Activated CD4-positive, alpha-beta memory T cell treated with anti-CD3 and anti-CD28 coated beads for 36 hours (primary cell): ENCODE results near the gene SNTA1. TPM values are rescaled to one million over a fixed set of nuclear protein-coding genes. Genes with fewer than 3 reads are reported as not detected.
"Not testable (repeated sequence)": the region's sequence is repeated elsewhere in the genome, so short reads cannot be mapped to it uniquely, and the experiment has no call there.

ENCODE experiments used
- CTCF ChIA-PET: fragments of 350-600 bp; sonication (Branson Sonifier 250); formaldehyde crosslinking; loops from one replicate; lab custom pipeline; 2021; ENCODE audit warnings: antibody characterized with exemption, inconsistent platforms; lab: Charles Lee
- POLR2A ChIA-PET: fragments of 350-600 bp; sonication (Branson Sonifier 250); formaldehyde crosslinking; loops from one replicate; lab custom pipeline; 2021; ENCODE audit warnings: antibody characterized with exemption; lab: Charles Lee
- DNase-seq: peaks from one replicate; pipeline ENCODE4 v3.0.0-alpha.2; 2020
- H3K27ac Mint-ChIP-seq: one replicate; pipeline ENCODE4 v1.8.0; 2021; ENCODE audit warnings: mixed read lengths
- H3K27me3 Mint-ChIP-seq: one replicate; pipeline ENCODE4 v1.8.0; 2021; ENCODE audit warnings: mixed read lengths
- H3K36me3 Mint-ChIP-seq: one replicate; pipeline ENCODE4 v1.8.0; 2021; ENCODE audit warnings: mixed read lengths
- H3K4me1 Mint-ChIP-seq: one replicate; pipeline ENCODE4 v1.8.0; 2021; ENCODE audit warnings: low read depth, mixed read lengths
- H3K4me3 Mint-ChIP-seq: one replicate; pipeline ENCODE4 v1.8.0; 2021; ENCODE audit warnings: mild to moderate bottlenecking, mixed read lengths
- H3K9me3 Mint-ChIP-seq: one replicate; pipeline ENCODE4 v1.8.0; 2021; ENCODE audit warnings: mixed read lengths
- intact Hi-C: fragments of 100-400 bp; cut with micrococcal nuclease; formaldehyde crosslinking; loops from one replicate; pipeline ENCODE4 v1.15.1; 2023
- total RNA-seq, 2 experiments: library from RNA; stranded (reverse); gene quantifications; one replicate each; pipeline ENCODE4 v1.2.3, GENCODE V29; 2021

The SNTA1 gene
- total RNA-seq, 2 experiments from 2014 or later: 5.6 to 5.7 TPM

DNA sequence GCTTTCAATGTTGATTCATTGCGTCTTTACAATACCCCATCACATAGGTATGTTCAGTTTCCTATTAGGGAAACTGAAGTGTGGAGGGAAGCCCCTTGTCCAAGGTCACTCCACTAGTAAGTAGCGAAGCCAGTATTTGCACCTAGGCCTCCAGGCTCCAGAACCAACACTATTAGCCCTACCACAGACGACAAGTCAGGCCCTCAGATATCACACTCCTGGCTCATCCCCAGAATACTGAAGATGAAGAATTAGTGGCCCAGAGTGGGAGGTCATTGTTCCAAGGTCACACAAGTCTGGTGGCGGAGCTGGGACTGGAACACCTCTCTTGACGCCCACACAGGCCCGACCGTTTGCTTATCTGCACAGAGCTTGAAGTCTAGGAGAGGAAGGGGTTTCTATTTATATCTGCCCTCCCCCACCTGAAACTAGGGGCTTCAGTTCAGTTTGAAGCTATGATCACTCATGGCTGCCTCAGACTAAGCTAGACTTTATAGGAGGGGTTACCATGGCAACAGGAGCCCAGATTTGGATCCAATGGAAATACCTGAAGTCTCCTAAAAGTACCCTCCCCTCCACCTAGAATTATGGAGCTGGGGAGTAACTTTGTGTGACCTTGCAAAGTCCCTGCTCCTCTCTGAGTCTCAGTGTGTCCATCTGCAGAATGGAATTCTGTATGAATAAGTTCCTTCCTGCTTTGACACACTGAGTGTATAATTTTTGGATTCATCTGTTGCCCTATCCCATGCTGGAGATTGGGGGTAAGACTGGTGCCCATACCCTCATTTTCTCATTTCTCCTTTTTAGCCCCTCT is 2.2 kb downstream of the SNTA1 start:
- Mint-ChIP-seq H3K4me1 (peaks cover 17% of the 10 kb centered on the region), H3K4me3 (no peak overlapping the region), H3K36me3 (no peaks in the 10 kb centered on the region), H3K9me3 (no peaks in the 10 kb centered on the region), H3K27ac (no peak overlapping the region), H3K27me3 (no peaks in the 10 kb centered on the region)
- intact Hi-C loops: loop anchor here (5.0 kb wide), 2 partner anchors 226 to 291 kb away; partner anchors contain the start of genes ACTL10 and ZNF341
- ChIA-PET POLR2A (interaction anchor here (0.5 kb wide), 1 partner anchor 50 kb away, joined by 3 read pairs; no protein-coding TSS in a partner anchor), CTCF (no interaction called here)
- DNase-seq: no peak

- H3K9me3 Mint-ChIP-seq, DNase-seq, H3K4me3 Mint-ChIP-seq, CTCF ChIA-PET, H3K36me3 Mint-ChIP-seq, H3K27ac Mint-ChIP-seq, H3K27me3 Mint-ChIP-seq, POLR2A ChIA-PET: not testable (repeated sequence)
- H3K4me1 Mint-ChIP-seq: peaks cover 17% of the 10 kb centered on the region
- intact Hi-C loops: loop anchor here (5.0 kb wide), 2 partner anchors 227 to 292 kb away; partner anchors contain the start of genes ACTL10 and ZNF341
These were observed 3.0 kb downstream of the SNTA1 start for GRCh38 chr20:33440562-33440961.

GRCh38 chr20:33438481-33438880 is 5.1 kb downstream of the SNTA1 start:
- CTCF ChIA-PET: interaction anchor here (0.9 to 1.4 kb wide), 2 partner anchors 19 to 229 kb away, joined by 3 to 5 read pairs; no protein-coding TSS in a partner anchor

GRCh38 chr20:33437141-33437911 is 6.2 kb downstream of the SNTA1 start:
- H3K9me3 Mint-ChIP-seq: no peaks in the 10 kb centered on the region
- intact Hi-C loops: no loop called here
- ChIA-PET CTCF (no interaction called here), POLR2A (no interaction called here)
- no peak overlapping the region for H3K4me3 Mint-ChIP-seq
- no peaks in the 10 kb centered on the region for H3K27me3 Mint-ChIP-seq
- no peak overlapping the region for H3K27ac Mint-ChIP-seq
- no peaks in the 10 kb centered on the region for H3K4me1 Mint-ChIP-seq
- H3K36me3 Mint-ChIP-seq: no peaks in the 10 kb centered on the region
- DNase-seq: no peak

More at GRCh38 chr20:33438481-33438880, 5.1 kb downstream of the SNTA1 start:
- H3K36me3 Mint-ChIP-seq: no peaks in the 10 kb centered on the region
- DNase-seq: no peak
- H3K27me3 Mint-ChIP-seq: no peaks in the 10 kb centered on the region
- intact Hi-C loops: no loop called here
- H3K4me3 Mint-ChIP-seq: no peak overlapping the region
- no peaks in the 10 kb centered on the region for H3K9me3 Mint-ChIP-seq
- H3K27ac Mint-ChIP-seq: no peak overlapping the region
- POLR2A ChIA-PET: no interaction called here
- peaks cover 7% of the 10 kb centered on the region for H3K4me1 Mint-ChIP-seq

- no peaks in the 10 kb centered on the region for H3K4me1 Mint-ChIP-seq
- no peaks in the 10 kb centered on the region for H3K9me3 Mint-ChIP-seq
- H3K27me3 Mint-ChIP-seq: no peaks in the 10 kb centered on the region
- H3K27ac Mint-ChIP-seq: no peak overlapping the region
- no peak for DNase-seq
- H3K4me3 Mint-ChIP-seq: no peak overlapping the region
- POLR2A ChIA-PET: no interaction called here
- intact Hi-C loops: no loop called here
- no peaks in the 10 kb centered on the region for H3K36me3 Mint-ChIP-seq
- CTCF ChIA-PET: no interaction called here
These were observed 9.1 kb downstream of the SNTA1 start for GRCh38 chr20:33434434-33434833.

- Mint-ChIP-seq H3K27me3 (no peaks in the 10 kb centered on the region), H3K4me1 (no peaks in the 10 kb centered on the region), H3K9me3 (no peaks in the 10 kb centered on the region), H3K4me3 (no peak overlapping the region), H3K27ac (no peak overlapping the region), H3K36me3 (no peaks in the 10 kb centered on the region)
- ChIA-PET POLR2A (no interaction called here), CTCF (no interaction called here)
- DNase-seq: no peak
- intact Hi-C loops: no loop called here
These were observed 9.9 kb downstream of the SNTA1 start for GRCh38 chr20:33433465-33434234.

DNA sequence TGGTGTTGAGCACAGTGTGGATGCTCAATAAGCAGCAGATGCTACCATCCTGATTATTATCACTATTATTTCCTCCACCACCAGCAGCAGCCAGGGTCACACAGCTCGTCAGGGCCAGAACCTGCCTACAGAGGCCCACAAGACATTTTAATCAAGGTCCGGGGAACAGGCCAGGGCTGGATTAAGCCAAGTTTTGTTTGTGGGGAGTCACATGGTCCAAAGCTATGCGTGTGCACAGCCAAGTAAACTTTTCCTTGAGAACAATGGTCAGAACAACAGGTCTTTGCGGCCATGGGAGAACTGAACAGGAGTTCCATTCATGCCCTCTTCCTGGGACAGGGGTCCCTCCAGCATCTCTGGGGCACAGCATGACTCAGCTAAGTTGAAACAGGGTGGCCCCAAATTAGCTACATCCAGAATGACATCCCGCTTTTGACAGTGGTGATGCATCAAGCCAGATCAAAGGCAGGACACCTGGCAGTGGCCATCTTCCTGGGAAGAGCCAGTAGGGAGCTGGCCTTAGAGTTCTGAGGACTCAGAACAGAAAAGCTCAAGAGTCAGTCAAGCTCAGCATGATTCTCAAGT is 11.7 kb downstream of the SNTA1 start:
- H3K27me3 Mint-ChIP-seq: no peaks in the 10 kb centered on the region
- no peak overlapping the region for H3K27ac Mint-ChIP-seq
- H3K36me3 Mint-ChIP-seq: no peaks in the 10 kb centered on the region
- ChIA-PET CTCF (interaction anchor here (0.9 kb wide), 1 partner anchor 26 kb away, joined by 3 read pairs; no protein-coding TSS in a partner anchor), POLR2A (no interaction called here)
- no peak overlapping the region for H3K4me3 Mint-ChIP-seq
- no peak for DNase-seq
- no peaks in the 10 kb centered on the region for H3K9me3 Mint-ChIP-seq
- no peaks in the 10 kb centered on the region for H3K4me1 Mint-ChIP-seq
- intact Hi-C loops: no loop called here

- H3K4me3 Mint-ChIP-seq, H3K36me3 Mint-ChIP-seq, DNase-seq, CTCF ChIA-PET, H3K9me3 Mint-ChIP-seq, H3K4me1 Mint-ChIP-seq, H3K27ac Mint-ChIP-seq, intact Hi-C loops, H3K27me3 Mint-ChIP-seq, POLR2A ChIA-PET: not testable (repeated sequence)
These were observed 19.7 kb downstream of the SNTA1 start for GRCh38 chr20:33423875-33424274.

DNA sequence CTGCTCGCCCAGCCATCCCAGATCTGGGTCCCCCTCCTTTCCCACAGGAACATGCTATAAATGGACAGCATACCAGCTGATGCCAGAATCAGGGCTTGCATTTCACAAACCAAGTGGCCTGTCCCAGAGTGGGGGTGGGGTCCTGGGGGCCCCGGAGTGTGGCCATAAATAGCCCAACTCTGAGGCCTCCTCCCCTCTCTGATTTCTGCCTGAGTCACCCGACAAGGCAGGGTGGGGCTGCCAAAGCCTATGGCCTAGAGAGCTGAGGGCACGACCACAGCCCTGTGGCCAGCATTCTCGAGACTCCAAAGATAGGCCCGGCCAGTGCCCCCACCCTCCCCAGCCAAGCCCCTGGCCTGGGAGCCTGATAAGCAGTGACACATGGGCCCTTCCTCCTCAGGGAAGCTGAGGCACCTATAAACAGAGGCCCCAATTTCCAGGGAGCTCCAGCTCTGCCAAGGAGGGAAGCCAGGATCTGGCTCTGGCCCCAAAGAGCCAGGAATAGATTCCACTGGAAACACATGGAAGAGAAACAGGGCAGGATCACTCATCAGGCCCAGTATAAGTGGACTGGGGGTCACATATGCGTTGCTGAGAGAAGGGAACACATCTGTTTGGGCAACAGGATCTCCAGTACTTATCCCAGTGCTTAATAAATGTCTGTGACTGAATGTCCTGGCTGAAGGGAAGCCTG is 20.3 kb downstream of the SNTA1 start:
- ChIA-PET CTCF (no interaction called here), POLR2A (no interaction called here)
- no peaks in the 10 kb centered on the region for H3K36me3 Mint-ChIP-seq
- intact Hi-C loops: no loop called here
- no peak overlapping the region for H3K27ac Mint-ChIP-seq
- no peak overlapping the region for H3K4me3 Mint-ChIP-seq
- no peak for DNase-seq
- no peaks in the 10 kb centered on the region for H3K4me1 Mint-ChIP-seq
- no peaks in the 10 kb centered on the region for H3K27me3 Mint-ChIP-seq
- H3K9me3 Mint-ChIP-seq: no peaks in the 10 kb centered on the region

DNA sequence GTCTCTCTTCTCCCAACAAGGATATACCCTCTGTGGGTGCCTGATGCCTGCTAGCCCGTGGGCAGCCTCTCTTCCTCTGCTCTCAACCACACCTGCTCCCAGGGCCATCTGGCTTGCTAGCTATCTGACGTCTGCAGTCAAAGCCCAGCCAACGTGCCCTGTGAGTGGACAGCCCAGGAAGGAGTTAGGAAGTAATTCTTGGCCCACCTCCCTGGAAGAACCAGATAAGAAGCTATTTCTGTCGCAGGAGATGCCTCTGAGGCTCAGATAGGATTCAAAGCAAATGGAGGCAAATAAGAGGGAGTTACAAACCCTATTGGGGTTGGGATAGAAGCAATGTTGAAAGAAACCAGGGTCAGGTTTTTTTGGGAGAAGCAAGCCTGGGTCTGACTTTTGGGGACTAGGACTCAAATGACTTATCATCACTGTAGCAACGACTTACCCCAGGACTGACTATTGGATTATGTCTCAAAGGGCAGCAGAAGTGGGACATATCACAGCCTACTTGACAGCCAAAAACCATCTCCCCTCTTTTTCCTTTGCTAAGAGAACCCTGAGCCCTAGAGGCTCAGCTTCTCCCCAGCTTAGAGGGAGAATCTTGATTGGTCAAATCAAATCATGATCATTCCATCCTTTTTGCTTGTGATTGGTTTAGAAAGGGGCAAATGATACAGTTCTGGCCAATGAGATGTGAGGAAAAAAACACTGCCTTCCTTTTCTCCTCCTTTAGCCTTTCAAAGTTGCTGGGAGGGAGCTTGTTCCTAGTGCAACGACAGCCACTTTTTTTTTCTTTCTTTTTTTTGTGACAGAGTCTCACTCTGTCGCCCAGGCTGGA is 24.2 kb downstream of the SNTA1 start:
- POLR2A ChIA-PET: no interaction called here
- CTCF ChIA-PET: interaction anchor here (0.6 kb wide), 1 partner anchor 215 kb away, joined by 3 read pairs; no protein-coding TSS in a partner anchor
- DNase-seq: no peak
- Mint-ChIP-seq H3K4me1 (no peaks in the 10 kb centered on the region), H3K36me3 (no peaks in the 10 kb centered on the region), H3K27ac (no peak overlapping the region), H3K4me3 (no peak overlapping the region), H3K27me3 (no peaks in the 10 kb centered on the region), H3K9me3 (no peaks in the 10 kb centered on the region)
- intact Hi-C loops: no loop called here
